NCI-H1105 treated with DMSO at 0.1 percent for 48 hours (cell line): Measurements from ENCODE around the gene FBLN2.
"Not testable (repeated sequence)": the region's sequence is repeated elsewhere in the genome, so short reads cannot be mapped to it uniquely, and the experiment has no call there.

ENCODE experiments used
- DNase-seq: peaks from one replicate; lab custom pipeline; 2025; lab: John Stamatoyannopoulos, UW

The FBLN2 gene

GRCh38 chr3:13513913-13514517 lies 34.9 kb upstream of the FBLN2 start:
- no peak for DNase-seq

GRCh38 chr3:13514639-13515435 lies 34.1 kb upstream of the FBLN2 start:
- DNase-seq = no peak

- DNase-seq = no peak
Measured at GRCh38 chr3:13515786-13516759, 32.9 kb upstream of the FBLN2 start.

- no peak for DNase-seq
Measured at GRCh38 chr3:13516760-13517135, 32.2 kb upstream of the FBLN2 start.

- DNase-seq = no peak
Measured at GRCh38 chr3:13517253-13517977, 31.5 kb upstream of the FBLN2 start.

GRCh38 chr3:13518516-13518953 lies 30.4 kb upstream of the FBLN2 start:
- DNase-seq = no peak

GRCh38 chr3:13519006-13519791 lies 29.7 kb upstream of the FBLN2 start:
- no peak for DNase-seq

GRCh38 chr3:13520326-13520880 lies 28.5 kb upstream of the FBLN2 start:
- no peak for DNase-seq

GRCh38 chr3:13521309-13521708 lies 27.6 kb upstream of the FBLN2 start:
- no peak for DNase-seq

- DNase-seq = not testable (repeated sequence)
Measured at GRCh38 chr3:13521749-13522148, 27.2 kb upstream of the FBLN2 start.

GRCh38 chr3:13522236-13522635 lies 26.7 kb upstream of the FBLN2 start:
- DNase-seq = no peak

GRCh38 chr3:13524979-13525669 lies 23.8 kb upstream of the FBLN2 start:
- no peak for DNase-seq

- DNase-seq = no peak
Measured at GRCh38 chr3:13525827-13526625, 22.9 kb upstream of the FBLN2 start.

- no peak for DNase-seq
Measured at GRCh38 chr3:13526626-13526949, 22.3 kb upstream of the FBLN2 start.

GRCh38 chr3:13528217-13528867 lies 20.6 kb upstream of the FBLN2 start:
- DNase-seq = no peak

- DNase-seq = no peak
Measured at GRCh38 chr3:13529196-13530112, 19.5 kb upstream of the FBLN2 start.

- no peak for DNase-seq
Measured at GRCh38 chr3:13530241-13531009, 18.5 kb upstream of the FBLN2 start.
